Activated T-cell treated with anti-CD3 and anti-CD28 coated beads, Interleukin-2, amount 50 U/mL, for 1 hour (primary cell): Measurements from ENCODE around the gene RER1.

Experiments used
- DNase-seq: peaks from one replicate; pipeline ENCODE4 v3.0.0-alpha.2; 2020

RER1 gene

GRCh38 chr1:2448098-2448445, 56.4 kb downstream of the RER1 start:
- DNase-seq, result no peak

- no peak for DNase-seq
Measured at GRCh38 chr1:2449636-2450454, 58.2 kb downstream of the RER1 start.

GRCh38 chr1:2451741-2452140, 60.1 kb downstream of the RER1 start:
- no peak for DNase-seq

GRCh38 chr1:2452201-2452931, 60.7 kb downstream of the RER1 start:
- no peak for DNase-seq

- no peak for DNase-seq
Measured at GRCh38 chr1:2452932-2453315, 61.3 kb downstream of the RER1 start.

GRCh38 chr1:2454227-2454626, 62.6 kb downstream of the RER1 start:
- no peak for DNase-seq
